OCI-LY1 (cell line): Measurements from ENCODE around the gene KIF23.

Experiments
- H2AFZ ChIP-seq: fragments of 200-600 bp; sonication (generic), shearing (Covaris generic); 2 replicates; pipeline ENCODE4 v1.6.0; 2014; ENCODE audit warnings: antibody characterized with exemption, mild to moderate bottlenecking, low read length
- H3F3A ChIP-seq: fragments of 200-600 bp; sonication (generic), shearing (Covaris generic); 2 replicates; pipeline ENCODE4 v1.6.0; 2014; ENCODE audit warnings: mild to moderate bottlenecking, antibody characterized with exemption, low read length, moderate library complexity; ENCODE audit not compliant: insufficient read depth
- H3K27ac ChIP-seq: fragments of 200-600 bp; sonication (generic); 2 replicates; pipeline ENCODE4 v1.5.1; 2014; ENCODE audit warnings: low read length, mixed run types, mild to moderate bottlenecking, low read depth; ENCODE audit not compliant: poor library complexity, severe bottlenecking
- H3K27me3 ChIP-seq: fragments of 200-600 bp; sonication (generic); 2 replicates; pipeline ENCODE4 v1.6.0; 2014; ENCODE audit warnings: antibody characterized with exemption, mild to moderate bottlenecking, low read length, moderate library complexity; ENCODE audit not compliant: insufficient read depth
- H3K36me3 ChIP-seq: fragments of 200-600 bp; sonication (generic); 2 replicates; pipeline ENCODE4 v1.6.1; 2014; ENCODE audit warnings: mild to moderate bottlenecking, antibody characterized with exemption, low read length, moderate library complexity, mixed read lengths; ENCODE audit not compliant: insufficient read depth
- H3K4me1 ChIP-seq: fragments of 200-600 bp; sonication (generic); 2 replicates; pipeline ENCODE4 v1.5.1; 2014; ENCODE audit warnings: mild to moderate bottlenecking, low read length, moderate library complexity; ENCODE audit not compliant: insufficient read depth, severe bottlenecking
- H3K4me2 ChIP-seq: fragments of 200-600 bp; sonication (generic), shearing (Covaris generic); 2 replicates; pipeline ENCODE4 v1.6.1; 2014; ENCODE audit warnings: low read length
- H3K4me3 ChIP-seq: fragments of 200-600 bp; sonication (generic); 2 replicates; pipeline ENCODE4 v1.5.1; 2014; ENCODE audit warnings: low read length, low read depth, mild to moderate bottlenecking, mixed read lengths; ENCODE audit not compliant: poor library complexity, severe bottlenecking
- H3K79me2 ChIP-seq: fragments of 200-600 bp; shearing (Covaris generic); 2 replicates; pipeline ENCODE4 v1.6.1; 2016; ENCODE audit warnings: mixed run types, low read length, mixed read lengths; ENCODE audit not compliant: insufficient read depth
- H3K9ac ChIP-seq: fragments of 200-600 bp; sonication (generic), shearing (Covaris generic); 2 replicates; pipeline ENCODE4 v1.6.1; 2014; ENCODE audit warnings: mild to moderate bottlenecking, low read length, mixed read lengths
- H3K9me2 ChIP-seq: fragments of 200-600 bp; sonication (generic), shearing (Covaris generic); 2 replicates; pipeline ENCODE4 v1.6.1; 2014; ENCODE audit warnings: low read depth, mild to moderate bottlenecking, low read length, mixed read lengths
- H3K9me3 ChIP-seq: fragments of 200-600 bp; shearing (Covaris generic); 2 replicates; pipeline ENCODE4 v1.6.1; 2014; ENCODE audit warnings: low read length, mixed read lengths
- H4K20me1 ChIP-seq: fragments of 200-600 bp; sonication (generic), shearing (Covaris generic); 2 replicates; pipeline ENCODE4 v1.6.0; 2016; ENCODE audit warnings: mild to moderate bottlenecking, low read length; ENCODE audit not compliant: insufficient read depth
- EZH2 ChIP-seq: fragments of 200-600 bp; sonication (generic), shearing (Covaris generic); IDR thresholded peaks from 2 replicates; pipeline ENCODE4 v1.8.0; 2017; ENCODE audit warnings: borderline replicate concordance, mixed run types, mild to moderate bottlenecking, antibody characterized with exemption, low read length, moderate library complexity, mixed read lengths
- TF ChIP-seq, protein P1 (sequence below): fragments of 200-600 bp; sonication (generic), shearing (Covaris generic); IDR thresholded peaks from 2 replicates; pipeline ENCODE4 v1.5.1; 2017; ENCODE audit warnings: mild to moderate bottlenecking, antibody characterized with exemption, low read length, moderate library complexity, mixed read lengths

Gene KIF23

DNA sequence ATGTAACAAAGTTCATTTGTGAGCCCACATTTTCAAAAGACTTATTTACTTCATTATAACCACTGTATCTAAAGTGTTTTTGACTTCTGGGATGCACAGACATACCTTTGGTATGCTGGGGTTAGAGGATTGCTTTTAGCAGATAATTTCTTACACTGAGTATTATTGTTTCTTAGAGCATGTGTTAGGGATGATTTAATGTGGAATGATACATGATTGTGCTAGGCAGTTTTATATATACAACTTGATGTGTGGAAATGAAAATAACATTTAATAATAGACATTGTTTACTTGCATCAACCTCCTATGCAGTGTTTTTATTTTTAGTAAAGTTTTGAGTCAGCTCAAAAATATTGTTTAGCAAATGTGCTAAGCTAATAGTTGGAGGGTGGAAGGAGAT is 3.4 kb downstream of the KIF23 start:
- Histone ChIP-seq H3K27me3 (no peaks in the 10 kb centered on the region), H3K9me3 (no peaks in the 10 kb centered on the region), H3K4me2 (no peak overlapping the region), H3K4me1 (peaks cover 18% of the 10 kb centered on the region), H3K4me3 (no peak overlapping the region), H3K27ac (no peak overlapping the region), H3K36me3 (peaks cover 53% of the 10 kb centered on the region), H3K9me2 (no peaks in the 10 kb centered on the region), H4K20me1 (no peaks in the 10 kb centered on the region), H3K79me2 (peaks cover 20% of the 10 kb centered on the region), H3K9ac (no peak overlapping the region), H3F3A (no peaks in the 10 kb centered on the region), H2AFZ (no peak overlapping the region)
- TF ChIP-seq, protein P1, sequence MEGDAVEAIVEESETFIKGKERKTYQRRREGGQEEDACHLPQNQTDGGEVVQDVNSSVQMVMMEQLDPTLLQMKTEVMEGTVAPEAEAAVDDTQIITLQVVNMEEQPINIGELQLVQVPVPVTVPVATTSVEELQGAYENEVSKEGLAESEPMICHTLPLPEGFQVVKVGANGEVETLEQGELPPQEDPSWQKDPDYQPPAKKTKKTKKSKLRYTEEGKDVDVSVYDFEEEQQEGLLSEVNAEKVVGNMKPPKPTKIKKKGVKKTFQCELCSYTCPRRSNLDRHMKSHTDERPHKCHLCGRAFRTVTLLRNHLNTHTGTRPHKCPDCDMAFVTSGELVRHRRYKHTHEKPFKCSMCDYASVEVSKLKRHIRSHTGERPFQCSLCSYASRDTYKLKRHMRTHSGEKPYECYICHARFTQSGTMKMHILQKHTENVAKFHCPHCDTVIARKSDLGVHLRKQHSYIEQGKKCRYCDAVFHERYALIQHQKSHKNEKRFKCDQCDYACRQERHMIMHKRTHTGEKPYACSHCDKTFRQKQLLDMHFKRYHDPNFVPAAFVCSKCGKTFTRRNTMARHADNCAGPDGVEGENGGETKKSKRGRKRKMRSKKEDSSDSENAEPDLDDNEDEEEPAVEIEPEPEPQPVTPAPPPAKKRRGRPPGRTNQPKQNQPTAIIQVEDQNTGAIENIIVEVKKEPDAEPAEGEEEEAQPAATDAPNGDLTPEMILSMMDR: no peak
- TF ChIP-seq EZH2: no peak

DNA sequence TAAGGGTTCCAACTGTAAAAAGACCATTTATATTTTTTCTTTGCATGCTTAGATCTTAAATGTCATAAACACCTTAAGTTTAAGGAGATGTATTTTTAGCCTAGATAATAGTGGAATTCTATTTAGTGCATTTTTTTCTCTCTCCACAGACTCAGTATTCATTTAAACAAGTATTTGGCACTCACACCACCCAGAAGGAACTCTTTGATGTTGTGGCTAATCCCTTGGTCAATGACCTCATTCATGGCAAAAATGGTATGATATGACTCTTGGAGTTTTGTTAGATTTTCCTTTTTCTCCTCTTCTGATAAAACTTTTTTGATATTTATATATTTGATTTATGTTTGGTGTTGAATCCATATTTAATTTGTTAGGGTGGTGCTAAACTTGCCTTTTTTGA is 7.3 kb downstream of the KIF23 start:
- H3F3A ChIP-seq: no peaks in the 10 kb centered on the region
- H3K27me3 ChIP-seq: no peaks in the 10 kb centered on the region
- no peak overlapping the region for H3K4me2 ChIP-seq
- H4K20me1 ChIP-seq: no peaks in the 10 kb centered on the region
- H3K4me1 ChIP-seq: peaks cover under 1% of the 10 kb centered on the region
- TF ChIP-seq EZH2: no peak
- TF ChIP-seq, protein P1: no peak
- no peak overlapping the region for H3K27ac ChIP-seq
- H3K9ac ChIP-seq: no peak overlapping the region
- peaks cover 92% of the 10 kb centered on the region for H3K36me3 ChIP-seq
- H3K9me3 ChIP-seq: no peaks in the 10 kb centered on the region
- H3K9me2 ChIP-seq: no peaks in the 10 kb centered on the region
- no peak overlapping the region for H3K4me3 ChIP-seq
- peaks cover under 1% of the 10 kb centered on the region; the same call in 1 of the 2 replicates for H3K79me2 ChIP-seq
- no peak overlapping the region for H2AFZ ChIP-seq

DNA sequence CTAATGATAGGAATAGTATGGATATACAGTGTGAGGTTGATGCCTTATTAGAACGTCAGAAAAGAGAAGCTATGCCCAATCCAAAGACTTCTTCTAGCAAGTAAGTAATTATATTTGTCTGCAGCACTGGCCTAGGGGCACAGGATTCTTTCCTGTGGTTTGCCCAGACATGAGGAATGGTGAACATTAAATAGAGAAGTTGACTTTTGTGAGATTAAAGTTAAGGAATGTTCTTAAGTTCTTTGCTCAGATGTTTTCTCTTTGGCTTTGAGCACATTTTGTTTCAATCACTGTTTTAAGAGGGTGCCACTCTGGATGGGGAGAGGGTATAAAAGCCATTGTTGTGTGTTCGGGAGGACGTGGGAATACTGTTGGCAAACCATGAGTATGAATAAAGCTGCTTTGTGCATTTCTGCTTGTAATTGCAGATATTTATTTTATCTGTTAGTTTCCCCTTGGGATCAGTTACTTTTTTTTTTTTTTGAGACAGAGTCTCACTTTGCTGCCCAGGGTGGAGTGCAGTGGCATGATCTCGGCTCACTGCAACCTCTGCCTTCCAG is 8.3 kb downstream of the KIF23 start:
- no peaks in the 10 kb centered on the region for H3K79me2 ChIP-seq
- H3K9ac ChIP-seq: no peak overlapping the region
- H3K36me3 ChIP-seq: peaks cover 95% of the 10 kb centered on the region

More for the DNA sequence above, 8.3 kb downstream of the KIF23 start:
- Histone ChIP-seq H4K20me1 (no peaks in the 10 kb centered on the region), H3F3A (no peaks in the 10 kb centered on the region), H3K4me1 (no peaks in the 10 kb centered on the region), H3K9me2 (no peaks in the 10 kb centered on the region), H3K4me3 (no peak overlapping the region), H3K9me3 (no peaks in the 10 kb centered on the region), H2AFZ (no peak overlapping the region), H3K4me2 (no peak overlapping the region), H3K27me3 (no peaks in the 10 kb centered on the region), H3K27ac (no peak overlapping the region)
- no peak for TF ChIP-seq EZH2
- TF ChIP-seq, protein P1: no peak
